MCF 10A (cell line): Measurements from ENCODE around the gene SPAG16. TPM values are rescaled to one million over a fixed set of nuclear protein-coding genes. Genes with fewer than 3 reads are reported as not detected.
A peak's percentile ranks its signal among the peaks of the same experiment; 100 is the strongest.

Experiments
- BruUV-seq: library from RNA; stranded (reverse); fragments of 400-500 nt; replicated peaks from 2 replicates; lab custom pipeline; 2021; lab: Mats Ljungman, UMichigan
- CTCF ChIA-PET: fragments of 300-600 bp; sonication (Branson Sonifier 250); formaldehyde crosslinking; extraction: SDS; loops from one replicate; lab custom pipeline; 2021; ENCODE audit warnings: antibody characterized with exemption, inconsistent platforms; lab: Yijun Ruan, JAX
- POLR2A ChIA-PET: fragments of 300-600, 350-650 bp; sonication (Branson Sonifier 250); formaldehyde crosslinking; extraction: SDS; loops from one replicate; lab custom pipeline; 2020; ENCODE audit warnings: antibody characterized with exemption, inconsistent platforms; lab: Yijun Ruan, JAX
- DNase-seq: peaks from one replicate; pipeline ENCODE4 v3.0.0-alpha.2; 2018; ENCODE audit not compliant: unreplicated experiment
- H3K27ac Mint-ChIP-seq: one replicate; pipeline ENCODE4 v1.8.0; 2022; ENCODE audit warnings: mild to moderate bottlenecking, low read depth, mixed read lengths; ENCODE audit not compliant: unreplicated experiment
- H3K27me3 Mint-ChIP-seq: one replicate; pipeline ENCODE4 v1.8.0; 2022; ENCODE audit warnings: mixed read lengths; ENCODE audit not compliant: insufficient read depth, unreplicated experiment
- H3K36me3 Mint-ChIP-seq: one replicate; pipeline ENCODE4 v1.8.0; 2022; ENCODE audit warnings: mild to moderate bottlenecking, moderate library complexity, mixed read lengths; ENCODE audit not compliant: insufficient read depth, unreplicated experiment
- H3K4me1 Mint-ChIP-seq: one replicate; pipeline ENCODE4 v1.8.0; 2022; ENCODE audit warnings: mixed read lengths; ENCODE audit not compliant: insufficient read depth, unreplicated experiment
- H3K4me3 Mint-ChIP-seq: one replicate; pipeline ENCODE4 v1.8.0; 2022; ENCODE audit warnings: mild to moderate bottlenecking, moderate library complexity, mixed read lengths; ENCODE audit not compliant: unreplicated experiment
- H3K9me3 Mint-ChIP-seq: one replicate; pipeline ENCODE4 v1.8.0; 2022; ENCODE audit warnings: mixed read lengths; ENCODE audit not compliant: unreplicated experiment
- intact Hi-C: fragments of 100-400 bp; cut with micrococcal nuclease; formaldehyde crosslinking; loops from 2 replicates; pipeline ENCODE4 v1.14.1; 2022
- total RNA-seq: library from RNA; stranded (reverse); gene quantifications from 2 replicates; pipeline ENCODE4 v1.2.3, GENCODE V29; 2022
- TF ChIP-seq, protein P1 (sequence below): fragments of 200-600 bp; IDR thresholded peaks from one replicate; pipeline ENCODE4 v1.8.0; 2022; ENCODE audit warnings: antibody characterized with exemption, mild to moderate bottlenecking; ENCODE audit not compliant: unreplicated experiment

The SPAG16 gene
- total RNA-seq, 1 experiment from 2014 or later = 11.5 TPM

- TF ChIP-seq, protein P1, sequence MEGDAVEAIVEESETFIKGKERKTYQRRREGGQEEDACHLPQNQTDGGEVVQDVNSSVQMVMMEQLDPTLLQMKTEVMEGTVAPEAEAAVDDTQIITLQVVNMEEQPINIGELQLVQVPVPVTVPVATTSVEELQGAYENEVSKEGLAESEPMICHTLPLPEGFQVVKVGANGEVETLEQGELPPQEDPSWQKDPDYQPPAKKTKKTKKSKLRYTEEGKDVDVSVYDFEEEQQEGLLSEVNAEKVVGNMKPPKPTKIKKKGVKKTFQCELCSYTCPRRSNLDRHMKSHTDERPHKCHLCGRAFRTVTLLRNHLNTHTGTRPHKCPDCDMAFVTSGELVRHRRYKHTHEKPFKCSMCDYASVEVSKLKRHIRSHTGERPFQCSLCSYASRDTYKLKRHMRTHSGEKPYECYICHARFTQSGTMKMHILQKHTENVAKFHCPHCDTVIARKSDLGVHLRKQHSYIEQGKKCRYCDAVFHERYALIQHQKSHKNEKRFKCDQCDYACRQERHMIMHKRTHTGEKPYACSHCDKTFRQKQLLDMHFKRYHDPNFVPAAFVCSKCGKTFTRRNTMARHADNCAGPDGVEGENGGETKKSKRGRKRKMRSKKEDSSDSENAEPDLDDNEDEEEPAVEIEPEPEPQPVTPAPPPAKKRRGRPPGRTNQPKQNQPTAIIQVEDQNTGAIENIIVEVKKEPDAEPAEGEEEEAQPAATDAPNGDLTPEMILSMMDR = no peak
- BruUV-seq = no TSS peak
- Mint-ChIP-seq H3K36me3 (no peaks in the 10 kb centered on the region), H3K27me3 (no peaks in the 10 kb centered on the region), H3K9me3 (no peaks in the 10 kb centered on the region), H3K4me3 (no peak overlapping the region), H3K4me1 (no peaks in the 10 kb centered on the region), H3K27ac (no peak overlapping the region)
- intact Hi-C loops = no loop called here
- DNase-seq = no peak
- ChIA-PET CTCF (no interaction called here), POLR2A (interaction anchor here (0.6 kb wide), 1 partner anchor 1097 kb away, joined by 3 read pairs; no protein-coding TSS in a partner anchor)
These were observed 505.7 kb downstream of the SPAG16 start for GRCh38 chr2:213789940-213790339.

GRCh38 chr2:213792045-213792444 is 507.8 kb downstream of the SPAG16 start:
- no peak for DNase-seq
- ChIA-PET CTCF (interaction anchor here (0.6 kb wide), 1 partner anchor 253 kb away, joined by 3 read pairs; no protein-coding TSS in a partner anchor), POLR2A (interaction anchor here (0.8 kb wide), 1 partner anchor 509 kb away, joined by 3 read pairs; no protein-coding TSS in a partner anchor)
- Mint-ChIP-seq H3K27me3 (no peaks in the 10 kb centered on the region), H3K27ac (no peak overlapping the region), H3K36me3 (no peaks in the 10 kb centered on the region), H3K9me3 (no peaks in the 10 kb centered on the region), H3K4me1 (no peaks in the 10 kb centered on the region), H3K4me3 (no peak overlapping the region)
- BruUV-seq = no TSS peak
- intact Hi-C loops = no loop called here
- TF ChIP-seq, protein P1 = no peak

DNA sequence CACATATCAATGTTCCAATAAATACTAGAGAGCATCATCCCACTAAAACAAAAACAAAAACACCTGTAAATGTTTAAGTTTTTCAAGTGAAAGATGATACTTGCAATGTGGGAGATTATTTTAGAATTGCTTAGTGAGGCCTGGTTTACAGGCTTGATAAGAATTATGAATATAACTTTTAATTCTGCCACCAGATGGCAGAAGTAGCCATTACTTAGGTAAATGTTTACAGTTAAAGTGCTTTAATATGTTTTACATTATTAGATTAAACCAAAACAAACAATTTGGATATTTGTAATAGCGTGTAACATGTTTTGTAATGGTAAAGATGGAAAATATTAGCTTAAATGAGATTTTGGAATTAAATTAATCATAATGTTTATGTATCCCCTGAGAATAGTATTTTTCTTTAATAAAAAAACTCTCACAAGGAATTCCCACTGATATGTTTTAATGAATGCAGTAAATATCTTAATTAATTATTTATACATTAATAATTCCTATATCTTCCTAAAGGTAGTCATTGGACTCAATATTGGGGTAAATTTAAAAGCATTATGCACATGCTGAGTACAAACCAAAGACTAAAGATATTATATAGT is 522.0 kb downstream of the SPAG16 start:
- Mint-ChIP-seq H3K36me3 (no peaks in the 10 kb centered on the region), H3K4me1 (no peaks in the 10 kb centered on the region), H3K4me3 (no peak overlapping the region), H3K9me3 (no peaks in the 10 kb centered on the region), H3K27me3 (no peaks in the 10 kb centered on the region), H3K27ac (no peak overlapping the region)
- DNase-seq = peak; percentile 46
- TF ChIP-seq, protein P1 = peak; percentile 38
- intact Hi-C loops = loop anchor here (1.0 to 10.0 kb wide), 5 partner anchors 129 to 1459 kb away; partner anchors contain the start of gene VWC2L
- no TSS peak for BruUV-seq
- ChIA-PET POLR2A (no interaction called here), CTCF (interaction anchor here (1.1 to 1.8 kb wide), 3 partner anchors 13 to 196 kb away, joined by 3 to 4 read pairs (median 3); no protein-coding TSS in a partner anchor)

DNA sequence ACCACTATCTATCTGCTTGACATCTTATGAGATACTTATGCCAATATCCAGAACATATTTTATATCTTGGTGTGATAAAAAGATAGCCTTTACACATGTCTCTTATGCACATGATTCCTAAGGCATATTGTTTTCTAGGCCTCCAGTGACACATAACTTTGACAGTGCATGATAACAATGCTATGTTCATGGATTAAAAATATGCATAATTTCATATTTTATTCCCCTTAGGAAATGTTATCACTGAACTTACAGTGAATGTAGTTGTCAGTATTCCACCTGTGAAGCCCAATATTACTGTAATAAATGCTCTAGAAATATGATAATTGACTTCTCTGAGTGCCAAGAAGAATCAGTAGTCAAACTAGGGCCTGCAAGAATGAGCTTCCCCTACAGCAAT is 532.3 kb downstream of the SPAG16 start:
- H3K36me3 Mint-ChIP-seq = peaks cover 6% of the 10 kb centered on the region
- no peak overlapping the region for H3K27ac Mint-ChIP-seq
- intact Hi-C loops = no loop called here
- H3K9me3 Mint-ChIP-seq = no peaks in the 10 kb centered on the region
- CTCF ChIA-PET = interaction anchor here (0.7 kb wide), 1 partner anchor 580 kb away, joined by 3 read pairs; no protein-coding TSS in a partner anchor
- H3K4me3 Mint-ChIP-seq = no peak overlapping the region
- no peaks in the 10 kb centered on the region for H3K27me3 Mint-ChIP-seq
- no peak for DNase-seq
- no TSS peak for BruUV-seq
- H3K4me1 Mint-ChIP-seq = no peaks in the 10 kb centered on the region
- TF ChIP-seq, protein P1 = no peak
- POLR2A ChIA-PET = no interaction called here
